Type B pancreatic cell (in vitro differentiated cells): ENCODE results near the gene RB1. TPM values are rescaled to one million over a fixed set of nuclear protein-coding genes. Genes with fewer than 3 reads are reported as not detected.

Source experiments
- DNase-seq: peaks from one replicate; pipeline ENCODE4 v3.0.0; 2021; ENCODE audit warnings: mixed read lengths; ENCODE audit not compliant: unreplicated experiment; ENCODE audit errors: extremely low spot score
- H3K27ac Mint-ChIP-seq: 2 replicates; pipeline ENCODE4 v1.8.0; 2021; ENCODE audit warnings: mild to moderate bottlenecking, mixed read lengths
- H3K27me3 Mint-ChIP-seq: 2 replicates; pipeline ENCODE4 v1.8.0; 2021; ENCODE audit warnings: mixed read lengths
- H3K36me3 Mint-ChIP-seq: 2 replicates; pipeline ENCODE4 v1.8.0; 2021; ENCODE audit warnings: mixed read lengths
- H3K4me1 Mint-ChIP-seq: one replicate; pipeline ENCODE4 v1.8.0; 2021; ENCODE audit warnings: mixed read lengths; ENCODE audit not compliant: unreplicated experiment
- H3K4me3 Mint-ChIP-seq: 2 replicates; pipeline ENCODE4 v1.8.0; 2021; ENCODE audit warnings: mild to moderate bottlenecking, mixed read lengths
- H3K9me3 Mint-ChIP-seq: 2 replicates; pipeline ENCODE4 v1.8.0; 2021; ENCODE audit warnings: mixed read lengths
- total RNA-seq: library from RNA; stranded (reverse); gene quantifications from 2 replicates; pipeline ENCODE4 v1.2.1, GENCODE V29; 2021; ENCODE audit warnings: low replicate concordance
- TF ChIP-seq, protein P1 (sequence below): fragments of 200-600 bp; sonication (generic); conservative IDR thresholded peaks from 2 replicates; pipeline ENCODE4 v1.5.0; 2021; ENCODE audit warnings: antibody characterized with exemption, mild to moderate bottlenecking

The RB1 gene
- total RNA-seq, 1 donor from 2014 or later = 26.6 TPM

DNA sequence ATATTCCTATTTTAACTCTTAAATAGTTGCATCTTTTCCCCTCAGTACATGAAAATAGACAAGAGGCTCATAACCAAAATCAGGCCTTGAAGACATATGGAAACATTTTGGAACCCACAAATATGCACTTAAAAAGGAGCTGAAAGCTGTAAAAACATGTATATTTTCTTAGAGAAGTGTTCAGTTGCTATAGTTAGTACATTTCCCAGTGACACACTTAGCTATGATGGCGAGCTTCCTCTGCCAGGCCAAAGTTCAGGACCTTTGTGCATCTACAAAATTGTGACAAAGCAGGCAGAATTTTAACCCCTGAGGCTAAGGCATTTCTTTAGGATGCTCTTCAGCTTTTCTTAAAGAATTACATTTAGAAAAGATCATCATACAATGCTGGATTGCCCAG is 174.8 kb downstream of the RB1 start:
- no peak for DNase-seq
- Mint-ChIP-seq H3K4me1 (peaks cover 3% of the 10 kb centered on the region), H3K9me3 (no peaks in the 10 kb centered on the region), H3K4me3 (no peak overlapping the region), H3K27ac (no peak overlapping the region), H3K36me3 (peaks cover 12% of the 10 kb centered on the region), H3K27me3 (no peaks in the 10 kb centered on the region)
- TF ChIP-seq, protein P1, sequence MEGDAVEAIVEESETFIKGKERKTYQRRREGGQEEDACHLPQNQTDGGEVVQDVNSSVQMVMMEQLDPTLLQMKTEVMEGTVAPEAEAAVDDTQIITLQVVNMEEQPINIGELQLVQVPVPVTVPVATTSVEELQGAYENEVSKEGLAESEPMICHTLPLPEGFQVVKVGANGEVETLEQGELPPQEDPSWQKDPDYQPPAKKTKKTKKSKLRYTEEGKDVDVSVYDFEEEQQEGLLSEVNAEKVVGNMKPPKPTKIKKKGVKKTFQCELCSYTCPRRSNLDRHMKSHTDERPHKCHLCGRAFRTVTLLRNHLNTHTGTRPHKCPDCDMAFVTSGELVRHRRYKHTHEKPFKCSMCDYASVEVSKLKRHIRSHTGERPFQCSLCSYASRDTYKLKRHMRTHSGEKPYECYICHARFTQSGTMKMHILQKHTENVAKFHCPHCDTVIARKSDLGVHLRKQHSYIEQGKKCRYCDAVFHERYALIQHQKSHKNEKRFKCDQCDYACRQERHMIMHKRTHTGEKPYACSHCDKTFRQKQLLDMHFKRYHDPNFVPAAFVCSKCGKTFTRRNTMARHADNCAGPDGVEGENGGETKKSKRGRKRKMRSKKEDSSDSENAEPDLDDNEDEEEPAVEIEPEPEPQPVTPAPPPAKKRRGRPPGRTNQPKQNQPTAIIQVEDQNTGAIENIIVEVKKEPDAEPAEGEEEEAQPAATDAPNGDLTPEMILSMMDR = no peak

GRCh38 chr13:48483575-48483974 is 180.0 kb downstream of the RB1 start:
- TF ChIP-seq, protein P1 = no peak
- Mint-ChIP-seq H3K27ac (peak overlapping the region; percentile 44), H3K27me3 (no peaks in the 10 kb centered on the region), H3K4me3 (no peak overlapping the region), H3K4me1 (no peaks in the 10 kb centered on the region), H3K36me3 (peaks cover 20% of the 10 kb centered on the region), H3K9me3 (no peaks in the 10 kb centered on the region)
- DNase-seq = no peak

DNA sequence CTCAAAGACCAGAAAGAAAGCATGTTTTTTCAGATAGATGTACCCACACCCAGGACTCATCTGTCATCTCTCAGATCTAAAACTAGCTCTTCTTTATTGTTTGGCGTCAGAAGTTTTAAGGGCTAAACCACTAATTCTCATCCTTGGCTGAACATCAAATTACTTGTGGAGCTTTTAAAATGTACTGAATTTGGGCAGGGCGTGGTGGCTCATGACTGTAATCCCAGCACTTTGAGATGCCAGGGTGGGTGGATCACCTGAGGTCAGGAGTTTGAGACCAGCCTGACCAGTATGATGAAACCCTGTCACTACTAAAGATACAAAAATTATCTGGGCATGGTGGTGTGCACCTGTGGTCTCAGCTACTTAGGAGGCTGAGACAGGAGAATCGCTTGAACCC is 181.9 kb downstream of the RB1 start:
- no peaks in the 10 kb centered on the region for H3K27me3 Mint-ChIP-seq

DNA sequence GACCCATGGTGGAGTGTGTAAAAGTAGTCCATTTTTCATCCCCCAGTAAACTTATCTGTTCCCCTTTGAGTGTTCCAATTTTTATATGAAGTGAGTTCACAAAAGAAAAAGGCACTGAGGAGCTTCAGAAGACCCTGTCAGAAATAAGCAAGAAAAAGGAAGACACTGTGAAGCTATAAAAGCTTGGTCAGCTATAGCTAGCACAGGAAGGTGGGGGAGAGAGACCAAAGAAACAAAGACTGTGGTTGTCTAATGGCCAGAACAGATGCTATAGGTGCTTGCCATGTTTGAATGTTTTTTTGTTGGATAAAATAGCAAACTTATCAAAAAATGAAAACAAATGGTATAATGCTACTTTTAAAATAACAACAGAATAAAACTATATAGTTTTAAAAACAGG is 182.8 kb downstream of the RB1 start:
- H3K9me3 Mint-ChIP-seq = no peaks in the 10 kb centered on the region
- H3K27ac Mint-ChIP-seq = no peak overlapping the region
- TF ChIP-seq, protein P1 = no peak
- DNase-seq = no peak
- peaks cover 25% of the 10 kb centered on the region for H3K36me3 Mint-ChIP-seq
- no peak overlapping the region for H3K4me3 Mint-ChIP-seq
- no peaks in the 10 kb centered on the region for H3K4me1 Mint-ChIP-seq
- H3K27me3 Mint-ChIP-seq = no peaks in the 10 kb centered on the region

More for the DNA sequence above, 181.9 kb downstream of the RB1 start:
- no peak overlapping the region for H3K4me3 Mint-ChIP-seq
- H3K9me3 Mint-ChIP-seq = no peaks in the 10 kb centered on the region
- TF ChIP-seq, protein P1 = no peak
- peak overlapping the region; percentile 19 for H3K27ac Mint-ChIP-seq
- no peaks in the 10 kb centered on the region for H3K4me1 Mint-ChIP-seq
- DNase-seq = no peak
- H3K36me3 Mint-ChIP-seq = peaks cover 25% of the 10 kb centered on the region

GRCh38 chr13:48486836-48487235 is 183.3 kb downstream of the RB1 start:
- H3K36me3 Mint-ChIP-seq = peaks cover 25% of the 10 kb centered on the region
- H3K9me3 Mint-ChIP-seq = no peaks in the 10 kb centered on the region
- H3K4me3 Mint-ChIP-seq = no peak overlapping the region
- H3K4me1 Mint-ChIP-seq = no peaks in the 10 kb centered on the region
- no peak overlapping the region for H3K27ac Mint-ChIP-seq
- TF ChIP-seq, protein P1 = no peak
- DNase-seq = no peak
- no peaks in the 10 kb centered on the region for H3K27me3 Mint-ChIP-seq

GRCh38 chr13:48487968-48488367 is 184.4 kb downstream of the RB1 start:
- TF ChIP-seq, protein P1 = no peak
- Mint-ChIP-seq H3K27ac (no peak overlapping the region), H3K9me3 (no peaks in the 10 kb centered on the region), H3K27me3 (no peaks in the 10 kb centered on the region), H3K4me3 (no peak overlapping the region), H3K4me1 (no peaks in the 10 kb centered on the region), H3K36me3 (peaks cover 22% of the 10 kb centered on the region)
- DNase-seq = no peak
